Thyroid gland (tissue), 4 donors: ENCODE data around the gene ARHGAP24. TPM values are rescaled to one million over a fixed set of nuclear protein-coding genes. Genes with fewer than 3 reads are reported as not detected.

ENCODE experiments used
- DNase-seq, 2 donors: peaks; one replicate each; pipeline ENCODE4 v3.0.0-alpha.2; 2019
- H3K27ac ChIP-seq, 3 donors: fragments of 200-600 bp; sonication (generic); 1 replicate in 2 of 3; 2 replicates in 1 of 3; pipeline ENCODE4 v1.5.1; 2016 to 2019; ENCODE audit warnings: mild to moderate bottlenecking in 1 of 3, moderate library complexity in 1 of 3
- H3K27me3 ChIP-seq: fragments of 200-600 bp; sonication (generic); one replicate; pipeline ENCODE4 v1.5.1; 2019
- H3K36me3 ChIP-seq, 2 donors: fragments of 200-600 bp; sonication (generic); one replicate each; pipeline ENCODE4 v1.5.1; 2016 to 2019
- H3K4me1 ChIP-seq, 2 donors: fragments of 200-600 bp; sonication (generic); one replicate each; pipeline ENCODE4 v1.5.1; 2017 to 2019
- H3K4me3 ChIP-seq, 3 donors: fragments of 200-600 bp; sonication (generic); replicated peaks in 1 of 3; 1 replicate in 2 of 3; 2 replicates in 1 of 3; pipeline ENCODE4 v1.5.1; 2016; ENCODE audit warnings: mild to moderate bottlenecking in 1 of 3
- H3K9me3 ChIP-seq: fragments of 200-600 bp; sonication (generic); one replicate; pipeline ENCODE4 v1.5.1; 2017
- CTCF ChIP-seq, 6 experiments: fragments of 200-600 bp in 3 of 6; fragments of 450-650 bp in 3 of 6; sonication (generic) in 3 of 6; IDR thresholded peaks; one replicate each; pipeline ENCODE4 v1.5.1; 2016 to 2019; ENCODE audit warnings: antibody characterized with exemption in 6 of 6, mild to moderate bottlenecking in 2 of 6, inconsistent platforms in 1 of 6, moderate library complexity in 1 of 6
- POLR2A ChIP-seq, 2 donors: fragments of 450-650 bp; IDR thresholded peaks; one replicate each; pipeline ENCODE4 v1.6.1; 2017; ENCODE audit warnings: antibody characterized with exemption in 2 of 2, mild to moderate bottlenecking in 2 of 2, moderate library complexity in 1 of 2
- WGBS, 2 donors: methylation state at CpG; one replicate each; pipeline ENCODE4 v1.1.5; 2017; 5-methylcytosine and 5-hydroxymethylcytosine counted together
- intact Hi-C: fragments of 100-400 bp; cut with DNase I; formaldehyde crosslinking; loops from one replicate; pipeline ENCODE4 v1.15.1; 2023
- total RNA-seq, 4 donors: library from RNA; depleted of rRNA; stranded (reverse); fragments of >200 nt; gene quantifications; one replicate each; pipeline ENCODE4 v1.2.3, GENCODE V29; 2016

Gene ARHGAP24
- total RNA-seq, 4 donors from 2014 or later = 20.8 to 70.3 (median 52.4) TPM

DNA sequence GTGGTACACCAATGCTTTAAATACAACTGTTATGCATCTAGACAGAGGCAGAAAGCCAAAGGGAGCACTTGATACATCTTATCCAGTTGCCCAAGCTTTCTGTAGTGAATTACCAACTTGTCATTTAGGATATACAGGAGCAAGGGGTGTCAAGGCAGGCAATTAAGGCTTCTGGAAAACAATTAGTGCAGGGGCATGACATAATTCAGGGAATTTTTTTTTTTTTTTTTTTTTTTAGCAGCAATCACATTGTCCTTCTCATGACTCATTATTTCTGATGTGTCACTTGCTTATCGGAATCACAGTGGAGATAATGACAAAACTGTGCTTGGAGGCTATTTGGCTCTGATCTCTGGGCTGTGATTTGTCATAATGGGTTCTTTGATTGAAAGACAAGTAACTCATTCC lies 259.5 kb downstream of the ARHGAP24 start:
- Histone ChIP-seq H3K27ac (no peak overlapping the region), H3K36me3 (no peaks in the 10 kb centered on the region), H3K4me3 (no peak overlapping the region), H3K4me1 (no peaks in the 10 kb centered on the region), H3K27me3 (no peaks in the 10 kb centered on the region), H3K9me3 (no peaks in the 10 kb centered on the region)
- WGBS, 2 donors = 42 to 69% methylated on average over 1 of the region's 1 CpG
- no peak for DNase-seq
- TF ChIP-seq POLR2A (IDR thresholded peaks at IDR 0.05) (no peak), CTCF (IDR thresholded peaks at IDR 0.05) (no peak)
- intact Hi-C loops = no loop called here

GRCh38 chr4:85736571-85736970 lies 261.6 kb downstream of the ARHGAP24 start:
- Histone ChIP-seq H3K4me3 (no peak overlapping the region), H3K27ac (no peak overlapping the region), H3K9me3 (no peaks in the 10 kb centered on the region), H3K4me1 (no peaks in the 10 kb centered on the region), H3K27me3 (no peaks in the 10 kb centered on the region), H3K36me3 (no peaks in the 10 kb centered on the region)
- WGBS, 2 donors = 86 to 91% methylated on average over 2 of the region's 2 CpGs
- intact Hi-C loops = no loop called here
- TF ChIP-seq CTCF (IDR thresholded peaks at IDR 0.05) (no peak), POLR2A (IDR thresholded peaks at IDR 0.05) (no peak)
- DNase-seq = no peak

- Histone ChIP-seq H3K27ac (no peak overlapping the region), H3K36me3 (no peaks in the 10 kb centered on the region), H3K27me3 (no peaks in the 10 kb centered on the region), H3K9me3 (no peaks in the 10 kb centered on the region), H3K4me1 (no peaks in the 10 kb centered on the region), H3K4me3 (no peak overlapping the region)
- DNase-seq = no peak
- WGBS, 2 donors = 89% methylated on average over 1 of the region's 1 CpG
- TF ChIP-seq POLR2A (IDR thresholded peaks at IDR 0.05) (no peak), CTCF (IDR thresholded peaks at IDR 0.05) (no peak)
- intact Hi-C loops = no loop called here
Observed at GRCh38 chr4:85737254-85737653, 262.3 kb downstream of the ARHGAP24 start.

GRCh38 chr4:85738721-85739120 lies 263.8 kb downstream of the ARHGAP24 start:
- Histone ChIP-seq H3K36me3 (no peaks in the 10 kb centered on the region), H3K27me3 (no peaks in the 10 kb centered on the region), H3K4me1 (no peaks in the 10 kb centered on the region), H3K27ac (no peak overlapping the region), H3K9me3 (no peaks in the 10 kb centered on the region), H3K4me3 (no peak overlapping the region)
- DNase-seq = no peak
- intact Hi-C loops = no loop called here
- 83 to 93% methylated on average over 2 of the region's 2 CpGs for WGBS, 2 donors
- TF ChIP-seq POLR2A (IDR thresholded peaks at IDR 0.05) (no peak), CTCF (IDR thresholded peaks at IDR 0.05) (no peak)

GRCh38 chr4:85740431-85740861 lies 265.5 kb downstream of the ARHGAP24 start:
- H3K4me1 ChIP-seq = no peaks in the 10 kb centered on the region
- 86% methylated on average over 5 of the region's 5 CpGs for WGBS, 2 donors

More at GRCh38 chr4:85740431-85740861, 265.5 kb downstream of the ARHGAP24 start:
- DNase-seq = no peak
- Histone ChIP-seq H3K27ac (no peak overlapping the region), H3K9me3 (no peaks in the 10 kb centered on the region), H3K36me3 (no peaks in the 10 kb centered on the region), H3K27me3 (no peaks in the 10 kb centered on the region), H3K4me3 (no peak overlapping the region)
- TF ChIP-seq POLR2A (IDR thresholded peaks at IDR 0.05) (no peak), CTCF (IDR thresholded peaks at IDR 0.05) (no peak)
- intact Hi-C loops = no loop called here
